Measurements from ENCODE around the gene FNIP2. TPM values are rescaled to one million over a fixed set of nuclear protein-coding genes. Genes with fewer than 3 reads are reported as not detected.

Gene FNIP2
- total and polyA plus RNA-seq, 9 of the 15 experiments (the other 6 are each of a cell fraction or from before 2014, with no cell fraction given) = 1.7 to 15.5 (median 8.3) TPM

DNA sequence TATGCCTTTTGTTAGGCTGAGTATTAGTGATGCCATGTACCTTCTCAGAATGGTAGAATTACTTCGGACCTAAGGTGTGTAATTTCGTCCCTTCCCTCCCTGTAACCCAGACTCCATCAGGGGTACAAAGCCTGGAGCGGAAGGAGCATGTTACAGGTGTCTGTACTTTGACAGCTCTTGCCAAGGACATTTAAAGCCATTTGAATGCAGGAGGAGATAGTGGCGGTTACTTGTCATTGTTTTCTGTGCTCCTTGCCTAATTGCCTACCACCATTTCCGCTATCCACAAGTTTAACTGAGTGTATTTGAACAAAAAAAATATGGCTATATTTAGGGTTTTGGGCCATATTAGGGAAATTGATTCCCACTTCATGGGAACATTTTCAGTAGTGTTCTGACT, 1.8 kb downstream of the FNIP2 start:
- intact Hi-C loops (cut with micrococcal nuclease) = loop anchor here (10.0 kb wide), 1 partner anchor 54 kb away; no protein-coding TSS in a partner anchor
- H3K4me3 ChIP-seq = no peak overlapping the region
- DNase-seq (ENCODE audit: extremely low read depth in 1 of 4, low spot score in 3 of 4) = no peak
- H3K4me2 ChIP-seq (ENCODE audit: insufficient read depth, low read length) = peak overlapping the region; percentile 33; the same call in 1 of the 2 replicates
- TF ChIP-seq ZNF347 (CRISPR knock-in tag; IDR thresholded peaks at IDR 0.05; ENCODE audit: low read depth) (no peak), ZNF239 (CRISPR knock-in tag; IDR thresholded peaks at IDR 0.05) (no peak), MYNN (IDR thresholded peaks at IDR 0.05) (no peak), MYNN (CRISPR knock-in tag; IDR thresholded peaks at IDR 0.05) (no peak)
- TF ChIP-seq, protein P1, sequence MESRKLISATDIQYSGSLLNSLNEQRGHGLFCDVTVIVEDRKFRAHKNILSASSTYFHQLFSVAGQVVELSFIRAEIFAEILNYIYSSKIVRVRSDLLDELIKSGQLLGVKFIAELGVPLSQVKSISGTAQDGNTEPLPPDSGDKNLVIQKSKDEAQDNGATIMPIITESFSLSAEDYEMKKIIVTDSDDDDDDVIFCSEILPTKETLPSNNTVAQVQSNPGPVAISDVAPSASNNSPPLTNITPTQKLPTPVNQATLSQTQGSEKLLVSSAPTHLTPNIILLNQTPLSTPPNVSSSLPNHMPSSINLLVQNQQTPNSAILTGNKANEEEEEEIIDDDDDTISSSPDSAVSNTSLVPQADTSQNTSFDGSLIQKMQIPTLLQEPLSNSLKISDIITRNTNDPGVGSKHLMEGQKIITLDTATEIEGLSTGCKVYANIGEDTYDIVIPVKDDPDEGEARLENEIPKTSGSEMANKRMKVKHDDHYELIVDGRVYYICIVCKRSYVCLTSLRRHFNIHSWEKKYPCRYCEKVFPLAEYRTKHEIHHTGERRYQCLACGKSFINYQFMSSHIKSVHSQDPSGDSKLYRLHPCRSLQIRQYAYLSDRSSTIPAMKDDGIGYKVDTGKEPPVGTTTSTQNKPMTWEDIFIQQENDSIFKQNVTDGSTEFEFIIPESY (CRISPR knock-in tag; IDR thresholded peaks at IDR 0.05) = peak; percentile 65; the same call in 1 of the 2 replicates
- TF ChIP-seq, protein P2, sequence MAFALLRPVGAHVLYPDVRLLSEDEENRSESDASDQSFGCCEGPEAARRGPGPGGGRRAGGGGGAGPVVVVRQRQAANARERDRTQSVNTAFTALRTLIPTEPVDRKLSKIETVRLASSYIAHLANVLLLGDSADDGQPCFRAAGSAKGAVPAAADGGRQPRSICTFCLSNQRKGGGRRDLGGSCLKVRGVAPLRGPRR (CRISPR knock-in tag; IDR thresholded peaks at IDR 0.05) = no peak
- ChIA-PET CTCF (ENCODE audit: low intra/inter-chr PET ratio) (no interaction called here), POLR2A (no interaction called here)
- peaks cover 9 to 18% of the 10 kb centered on the region in 2 experiments for H3K4me1 ChIP-seq (replicated peaks in 1 of 2; ENCODE audit: control insufficient read depth in 2 of 2, insufficient read depth in 2 of 2, low read length in 2 of 2)
- H3K27me3 ChIP-seq (ENCODE audit: control insufficient read depth in 2 of 2, insufficient read depth in 2 of 2, low read length in 2 of 2) = no peaks in the 10 kb centered on the region
- no peaks in the 10 kb centered on the region for H3K36me3 ChIP-seq (ENCODE audit: control insufficient read depth, insufficient read depth, low read length)
- in situ Hi-C loops (cut with MboI) = no loop called here
- BruUV-seq (replicated peaks) = no TSS peak
- H4K20me1 ChIP-seq (replicated peaks; ENCODE audit: control insufficient read depth, insufficient read depth, low read length) = no peaks in the 10 kb centered on the region
- no peak for ATAC-seq
- no peak overlapping the region for H3K27ac ChIP-seq (ENCODE audit: extremely low read depth, low read depth, low read length)
- H3K9me3 ChIP-seq (replicated peaks; ENCODE audit: control insufficient read depth, insufficient read depth, low read depth, low read length) = no peaks in the 10 kb centered on the region
- H3K9me1 ChIP-seq (ENCODE audit: control insufficient read depth, insufficient read depth, low read length) = no peaks in the 10 kb centered on the region
- peaks cover 44% of the 10 kb centered on the region for H3K79me2 ChIP-seq (ENCODE audit: control insufficient read depth, insufficient read depth, low read length)
- 83% methylated on average over 5 of the region's 5 CpGs for WGBS (ENCODE audit: insufficient coverage, low coverage, missing lambda C conversion rate)
- no peak overlapping the region for H2AFZ ChIP-seq (ENCODE audit: low read depth, low read length)
- no peak overlapping the region for H3K9ac ChIP-seq (ENCODE audit: insufficient read depth in 1 of 2, low read depth in 2 of 2, low read length in 2 of 2)
- no peak for FAIRE-seq

Measured in K562 (cell line).